Mesenchymal stem cell (in vitro differentiated cells and primary cell): ENCODE data around the gene GCNT3.

Experiments
- DNase-seq: peaks from one replicate; pipeline ENCODE4 v3.0.0-alpha.2; 2013
- H2AFZ ChIP-seq: one replicate; pipeline ENCODE4 v1.6.1; 2013; ENCODE audit warnings: low read depth, mild to moderate bottlenecking, control low read depth, inconsistent platforms, low read length, moderate library complexity
- H2AK5ac ChIP-seq: 2 replicates; pipeline ENCODE4 v1.6.1; 2013; ENCODE audit warnings: low read length, moderate library complexity, mild to moderate bottlenecking, inconsistent platforms; ENCODE audit not compliant: severe bottlenecking
- H2BK120ac ChIP-seq: one replicate; pipeline ENCODE4 v1.6.1; 2013; ENCODE audit warnings: low read depth, mild to moderate bottlenecking, inconsistent platforms, low read length, moderate library complexity
- H2BK12ac ChIP-seq, 2 experiments: one replicate each; pipeline ENCODE4 v1.6.1; 2013; ENCODE audit warnings: inconsistent platforms in 2 of 2, low read length in 2 of 2, mild to moderate bottlenecking in 2 of 2, moderate library complexity in 2 of 2, control low read depth in 1 of 2
- H2BK15ac ChIP-seq: one replicate; pipeline ENCODE4 v1.6.1; 2013; ENCODE audit warnings: mild to moderate bottlenecking, low read depth, inconsistent platforms; ENCODE audit not compliant: poor library complexity, severe bottlenecking
- H2BK5ac ChIP-seq: 2 replicates; pipeline ENCODE4 v1.6.1; 2013; ENCODE audit warnings: low read depth, mild to moderate bottlenecking, low read length, control low read depth, inconsistent platforms; ENCODE audit not compliant: poor library complexity, severe bottlenecking
- H3K14ac ChIP-seq, 2 experiments: one replicate each; pipeline ENCODE4 v1.6.1; 2013; ENCODE audit warnings: inconsistent platforms in 2 of 2, low read length in 2 of 2, control low read depth in 1 of 2, mild to moderate bottlenecking in 1 of 2, moderate library complexity in 1 of 2
- H3K18ac ChIP-seq, 2 experiments: one replicate each; pipeline ENCODE4 v1.6.1; 2013; ENCODE audit warnings: inconsistent platforms in 2 of 2, low read length in 2 of 2, control low read depth in 1 of 2, low read depth in 1 of 2, mild to moderate bottlenecking in 1 of 2
- H3K23ac ChIP-seq, 2 experiments: one replicate each; pipeline ENCODE4 v1.6.1; 2013; ENCODE audit warnings: inconsistent platforms in 2 of 2, low read length in 2 of 2, mild to moderate bottlenecking in 2 of 2, moderate library complexity in 2 of 2, control low read depth in 1 of 2
- H3K27ac ChIP-seq: 2 replicates; pipeline ENCODE4 v1.5.1; 2013; ENCODE audit warnings: mild to moderate bottlenecking, moderate library complexity, low read length, control low read depth, inconsistent platforms; ENCODE audit not compliant: poor library complexity, severe bottlenecking
- H3K27me3 ChIP-seq, 2 experiments: 2 replicates each; pipeline versions ENCODE4 v1.6.1 to v1.7.0; 2013; ENCODE audit warnings: low read length in 2 of 2, mild to moderate bottlenecking in 2 of 2, moderate library complexity in 2 of 2, control low read depth in 1 of 2, inconsistent platforms in 1 of 2; ENCODE audit not compliant: control insufficient read depth in 1 of 2, insufficient read depth in 1 of 2
- H3K36me3 ChIP-seq, 2 experiments: 2 replicates each; pipeline versions ENCODE4 v1.6.1 to v1.7.0; 2013; ENCODE audit warnings: low read length in 2 of 2, control low read depth in 1 of 2, inconsistent platforms in 1 of 2, low read depth in 1 of 2, mild to moderate bottlenecking in 1 of 2; ENCODE audit not compliant: insufficient read depth in 2 of 2, control insufficient read depth in 1 of 2
- H3K4ac ChIP-seq, 2 experiments: one replicate each; pipeline ENCODE4 v1.6.1; 2013; ENCODE audit warnings: inconsistent platforms in 2 of 2, low read length in 2 of 2, mild to moderate bottlenecking in 2 of 2, moderate library complexity in 2 of 2, control low read depth in 1 of 2, low read depth in 1 of 2
- H3K4me1 ChIP-seq: 2 replicates; pipeline ENCODE4 v1.6.1; 2013; ENCODE audit warnings: low read depth, low read length, control low read depth; ENCODE audit not compliant: control insufficient read depth, insufficient read depth
- H3K4me2 ChIP-seq: 2 replicates; pipeline ENCODE4 v1.6.1; 2013; ENCODE audit warnings: low read length, mild to moderate bottlenecking, inconsistent platforms; ENCODE audit not compliant: poor library complexity, severe bottlenecking
- H3K4me3 ChIP-seq, 2 experiments: 2 replicates each; pipeline versions ENCODE4 v1.5.1 to v1.7.0; 2013; ENCODE audit warnings: low read length in 2 of 2, mild to moderate bottlenecking in 2 of 2, control low read depth in 1 of 2, low read depth in 1 of 2; ENCODE audit not compliant: insufficient read depth in 1 of 2
- H3K79me1 ChIP-seq: replicated peaks from 2 replicates; pipeline ENCODE4 v1.6.1; 2013; ENCODE audit warnings: mild to moderate bottlenecking, control low read depth, low read length, inconsistent platforms; ENCODE audit not compliant: poor library complexity, severe bottlenecking
- H3K9ac ChIP-seq: 2 replicates; pipeline ENCODE4 v1.7.0; 2013; ENCODE audit warnings: mild to moderate bottlenecking, low read length, moderate library complexity
- H3K9me3 ChIP-seq: 2 replicates; pipeline ENCODE4 v1.7.0; 2013; ENCODE audit warnings: mild to moderate bottlenecking, low read length; ENCODE audit not compliant: control insufficient read depth
- H4K8ac ChIP-seq: one replicate; pipeline ENCODE4 v1.6.1; 2013; ENCODE audit warnings: inconsistent platforms, mild to moderate bottlenecking, low read length, moderate library complexity
- H4K91ac ChIP-seq: one replicate; pipeline ENCODE4 v1.6.1; 2013; ENCODE audit warnings: mild to moderate bottlenecking, low read length, inconsistent platforms
- WGBS: methylation state at CpG from one replicate; pipeline ENCODE4 v1.1.7; 2013; ENCODE audit warnings: mixed read lengths; 5-methylcytosine and 5-hydroxymethylcytosine counted together

GCNT3 gene

DNA sequence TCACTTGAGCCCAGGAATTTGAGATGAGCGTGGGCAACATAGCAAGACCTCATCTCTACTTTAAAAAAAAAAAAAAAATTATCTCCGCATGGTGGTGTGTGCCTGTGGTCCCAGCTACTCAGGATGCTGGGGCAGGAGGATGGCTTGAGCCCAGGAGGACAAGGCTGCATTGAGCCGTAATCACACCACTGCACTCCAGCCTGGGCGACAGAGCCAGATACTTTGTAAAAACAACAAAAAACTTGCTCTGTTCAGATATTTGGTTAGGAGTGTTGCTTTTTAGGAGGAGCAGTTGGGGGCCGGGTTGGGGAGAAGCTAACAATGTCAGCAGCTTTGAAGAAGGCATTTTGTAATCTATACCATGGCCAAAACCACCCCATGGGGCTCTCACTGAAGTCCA is 4.1 kb downstream of the GCNT3 start:
- H3K27ac ChIP-seq, result no peak overlapping the region
- H4K8ac ChIP-seq, result no peak overlapping the region
- H3K9ac ChIP-seq, result no peak overlapping the region
- no peak overlapping the region for H2BK5ac ChIP-seq
- H3K9me3 ChIP-seq, result no peaks in the 10 kb centered on the region
- no peak for DNase-seq
- peaks cover 0 to 3% of the 10 kb centered on the region in 2 experiments for H3K36me3 ChIP-seq
- H2BK15ac ChIP-seq, result no peak overlapping the region
- no peak overlapping the region for H3K4ac ChIP-seq
- no peak overlapping the region for H3K18ac ChIP-seq
- H2BK12ac ChIP-seq, result no peak overlapping the region
- no peak overlapping the region for H3K14ac ChIP-seq
- H3K23ac ChIP-seq, result no peak overlapping the region
- WGBS, result 86% methylated on average over 4 of the region's 5 CpGs
- peaks cover 5% of the 10 kb centered on the region for H3K4me1 ChIP-seq
- H3K4me2 ChIP-seq, result no peak overlapping the region
- H3K4me3 ChIP-seq, result no peak overlapping the region
- H2AK5ac ChIP-seq, result peak overlapping the region; percentile 15
- H3K79me1 ChIP-seq, result peaks cover 3% of the 10 kb centered on the region
- H2AFZ ChIP-seq, result no peak overlapping the region
- H3K27me3 ChIP-seq, result peaks cover 0 to 24% of the 10 kb centered on the region in 2 experiments
- H4K91ac ChIP-seq, result no peak overlapping the region
- no peak overlapping the region for H2BK120ac ChIP-seq

DNA sequence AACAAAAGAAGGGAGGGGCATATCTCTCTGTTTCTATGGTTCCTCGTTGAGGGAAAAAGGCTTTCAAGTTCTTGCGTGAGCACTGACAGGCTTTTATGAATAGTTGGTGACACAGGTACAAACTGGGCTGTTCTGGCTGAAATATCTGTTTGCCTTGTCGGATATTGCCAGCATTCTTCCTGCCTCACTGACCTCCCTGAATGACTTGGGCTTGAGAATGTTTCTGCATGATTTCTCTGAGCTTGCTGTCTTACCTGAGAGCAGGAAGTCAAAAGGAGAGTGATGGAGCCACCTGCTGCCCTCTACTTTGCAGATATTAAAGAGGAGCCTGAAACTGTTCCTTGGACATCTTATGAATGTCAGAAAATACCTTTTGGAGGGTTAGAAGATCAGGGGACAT is 4.8 kb downstream of the GCNT3 start:
- H2BK120ac ChIP-seq, result no peak overlapping the region
- no peak overlapping the region for H2BK15ac ChIP-seq
- H2BK5ac ChIP-seq, result no peak overlapping the region
- peaks cover 0 to 3% of the 10 kb centered on the region in 2 experiments for H3K36me3 ChIP-seq
- H3K4me2 ChIP-seq, result no peak overlapping the region
- H3K18ac ChIP-seq, result no peak overlapping the region
- peaks cover 3% of the 10 kb centered on the region for H3K79me1 ChIP-seq
- no peak overlapping the region for H2AFZ ChIP-seq
- no peak overlapping the region for H2AK5ac ChIP-seq
- no peak overlapping the region for H2BK12ac ChIP-seq
- no peak overlapping the region for H3K27ac ChIP-seq
- H3K27me3 ChIP-seq, result peaks cover 0 to 24% of the 10 kb centered on the region in 2 experiments
- no peak overlapping the region for H4K91ac ChIP-seq
- no peak overlapping the region for H3K14ac ChIP-seq
- H4K8ac ChIP-seq, result no peak overlapping the region
- no peak overlapping the region for H3K4me3 ChIP-seq
- peaks cover 5% of the 10 kb centered on the region for H3K4me1 ChIP-seq
- H3K9ac ChIP-seq, result no peak overlapping the region
- H3K23ac ChIP-seq, result no peak overlapping the region
- 85% methylated on average over 3 of the region's 3 CpGs for WGBS
- DNase-seq, result no peak
- no peak overlapping the region for H3K4ac ChIP-seq
- no peaks in the 10 kb centered on the region for H3K9me3 ChIP-seq

DNA sequence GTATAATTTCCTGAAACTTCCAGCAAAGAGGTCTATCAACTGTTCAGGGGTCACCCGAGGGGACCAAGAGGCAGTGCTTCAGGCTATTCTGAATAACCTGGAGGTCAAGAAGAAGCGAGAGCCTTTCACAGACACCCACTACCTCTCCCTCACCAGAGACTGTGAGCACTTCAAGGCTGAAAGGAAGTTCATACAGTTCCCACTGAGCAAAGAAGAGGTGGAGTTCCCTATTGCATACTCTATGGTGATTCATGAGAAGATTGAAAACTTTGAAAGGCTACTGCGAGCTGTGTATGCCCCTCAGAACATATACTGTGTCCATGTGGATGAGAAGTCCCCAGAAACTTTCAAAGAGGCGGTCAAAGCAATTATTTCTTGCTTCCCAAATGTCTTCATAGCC is 6.8 kb downstream of the GCNT3 start:
- no peak for DNase-seq
- H2BK15ac ChIP-seq, result no peak overlapping the region
- no peak overlapping the region for H3K4me2 ChIP-seq

GRCh38 chr15:59622289-59622688 is 10.7 kb downstream of the GCNT3 start:
- WGBS, result 18% methylated on average over 4 of the region's 6 CpGs

More for the DNA sequence above, 6.8 kb downstream of the GCNT3 start:
- H3K4ac ChIP-seq, result no peak overlapping the region
- H2BK12ac ChIP-seq, result no peak overlapping the region
- peaks cover 0 to 24% of the 10 kb centered on the region in 2 experiments for H3K27me3 ChIP-seq
- H2AK5ac ChIP-seq, result no peak overlapping the region
- no peak overlapping the region for H3K14ac ChIP-seq
- H3K23ac ChIP-seq, result no peak overlapping the region
- H2BK120ac ChIP-seq, result no peak overlapping the region
- H3K27ac ChIP-seq, result no peak overlapping the region
- no peak overlapping the region for H3K4me3 ChIP-seq
- H4K91ac ChIP-seq, result no peak overlapping the region
- H3K36me3 ChIP-seq, result peaks cover 0 to 3% of the 10 kb centered on the region in 2 experiments
- H3K9ac ChIP-seq, result no peak overlapping the region
- H3K4me1 ChIP-seq, result peaks cover 6% of the 10 kb centered on the region
- no peak overlapping the region for H2AFZ ChIP-seq
- H2BK5ac ChIP-seq, result no peak overlapping the region
- H3K79me1 ChIP-seq, result peaks cover 2% of the 10 kb centered on the region
- H3K9me3 ChIP-seq, result no peaks in the 10 kb centered on the region
- no peak overlapping the region for H3K18ac ChIP-seq
- WGBS, result 75% methylated on average over 4 of the region's 4 CpGs
- no peak overlapping the region for H4K8ac ChIP-seq

More at GRCh38 chr15:59622289-59622688, 10.7 kb downstream of the GCNT3 start:
- H3K4ac ChIP-seq, result no peak overlapping the region
- H3K9me3 ChIP-seq, result no peaks in the 10 kb centered on the region
- peaks cover 2% of the 10 kb centered on the region for H3K79me1 ChIP-seq
- H3K4me2 ChIP-seq, result no peak overlapping the region
- H3K4me1 ChIP-seq, result peaks cover 4% of the 10 kb centered on the region
- H3K36me3 ChIP-seq, result peaks cover 0 to 3% of the 10 kb centered on the region in 2 experiments
- H3K18ac ChIP-seq, result no peak overlapping the region
- no peak overlapping the region for H3K4me3 ChIP-seq
- no peak overlapping the region for H3K9ac ChIP-seq
- no peak overlapping the region for H2BK5ac ChIP-seq
- no peak overlapping the region for H2AFZ ChIP-seq
- H3K23ac ChIP-seq, result no peak overlapping the region
- no peak overlapping the region for H2BK120ac ChIP-seq
- no peak overlapping the region for H4K8ac ChIP-seq
- no peak overlapping the region for H4K91ac ChIP-seq
- H3K27ac ChIP-seq, result no peak overlapping the region
- H3K14ac ChIP-seq, result no peak overlapping the region
- H2AK5ac ChIP-seq, result no peak overlapping the region
- H3K27me3 ChIP-seq, result peaks cover 0 to 35% of the 10 kb centered on the region in 2 experiments
- no peak overlapping the region for H2BK12ac ChIP-seq
- peak; percentile 47 for DNase-seq
- H2BK15ac ChIP-seq, result no peak overlapping the region
